GM23338 (cell line): Measurements from ENCODE around the gene OR5K1.

Source experiments
- CTCF ChIP-seq, 2 experiments: fragments of 200-600 bp in 1 of 2; sonication (generic) in 1 of 2; conservative IDR thresholded peaks; 2 replicates each; pipeline versions ENCODE4 v1.5.1 to v1.6.1; 2016 to 2017; ENCODE audit warnings: antibody characterized with exemption in 2 of 2, low read depth in 2 of 2, mild to moderate bottlenecking in 2 of 2, moderate library complexity in 1 of 2
- JUNB ChIP-seq: IDR thresholded peaks from one replicate; pipeline ENCODE4 v1.6.1; 2016; ENCODE audit warnings: antibody characterized with exemption; ENCODE audit not compliant: unreplicated experiment

- TF ChIP-seq JUNB: no peak
- TF ChIP-seq CTCF (conservative IDR thresholded peaks at IDR 0.05; ENCODE audit: low read depth in 2 of 2): no peak
These were observed 37.0 kb downstream of the OR5K1 start for GRCh38 chr3:98500019-98500418.
